Purkinje cell (primary cell): Measurements from ENCODE around the gene ATP8B3. TPM values are rescaled to one million over a fixed set of nuclear protein-coding genes. Genes with fewer than 3 reads are reported as not detected.

Source experiments
- polyA plus RNA-seq: library from polyadenylated mRNA; unstranded; fragments of >200 nt; fragmentation: Nextera tagmentation; gene quantifications from 2 replicates; pipeline ENCODE4 v1.2.1, GENCODE V29; 2014

Gene ATP8B3, protein sequence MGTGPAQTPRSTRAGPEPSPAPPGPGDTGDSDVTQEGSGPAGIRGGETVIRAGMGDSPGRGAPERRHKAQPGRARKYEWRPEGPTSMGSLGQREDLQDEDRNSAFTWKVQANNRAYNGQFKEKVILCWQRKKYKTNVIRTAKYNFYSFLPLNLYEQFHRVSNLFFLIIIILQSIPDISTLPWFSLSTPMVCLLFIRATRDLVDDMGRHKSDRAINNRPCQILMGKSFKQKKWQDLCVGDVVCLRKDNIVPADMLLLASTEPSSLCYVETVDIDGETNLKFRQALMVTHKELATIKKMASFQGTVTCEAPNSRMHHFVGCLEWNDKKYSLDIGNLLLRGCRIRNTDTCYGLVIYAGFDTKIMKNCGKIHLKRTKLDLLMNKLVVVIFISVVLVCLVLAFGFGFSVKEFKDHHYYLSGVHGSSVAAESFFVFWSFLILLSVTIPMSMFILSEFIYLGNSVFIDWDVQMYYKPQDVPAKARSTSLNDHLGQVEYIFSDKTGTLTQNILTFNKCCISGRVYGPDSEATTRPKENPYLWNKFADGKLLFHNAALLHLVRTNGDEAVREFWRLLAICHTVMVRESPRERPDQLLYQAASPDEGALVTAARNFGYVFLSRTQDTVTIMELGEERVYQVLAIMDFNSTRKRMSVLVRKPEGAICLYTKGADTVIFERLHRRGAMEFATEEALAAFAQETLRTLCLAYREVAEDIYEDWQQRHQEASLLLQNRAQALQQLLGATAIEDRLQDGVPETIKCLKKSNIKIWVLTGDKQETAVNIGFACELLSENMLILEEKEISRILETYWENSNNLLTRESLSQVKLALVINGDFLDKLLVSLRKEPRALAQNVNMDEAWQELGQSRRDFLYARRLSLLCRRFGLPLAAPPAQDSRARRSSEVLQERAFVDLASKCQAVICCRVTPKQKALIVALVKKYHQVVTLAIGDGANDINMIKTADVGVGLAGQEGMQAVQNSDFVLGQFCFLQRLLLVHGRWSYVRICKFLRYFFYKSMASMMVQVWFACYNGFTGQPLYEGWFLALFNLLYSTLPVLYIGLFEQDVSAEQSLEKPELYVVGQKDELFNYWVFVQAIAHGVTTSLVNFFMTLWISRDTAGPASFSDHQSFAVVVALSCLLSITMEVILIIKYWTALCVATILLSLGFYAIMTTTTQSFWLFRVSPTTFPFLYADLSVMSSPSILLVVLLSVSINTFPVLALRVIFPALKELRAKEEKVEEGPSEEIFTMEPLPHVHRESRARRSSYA (N-terminal part only)
- not detected in 2 replicates for polyA plus RNA-seq

DNA sequence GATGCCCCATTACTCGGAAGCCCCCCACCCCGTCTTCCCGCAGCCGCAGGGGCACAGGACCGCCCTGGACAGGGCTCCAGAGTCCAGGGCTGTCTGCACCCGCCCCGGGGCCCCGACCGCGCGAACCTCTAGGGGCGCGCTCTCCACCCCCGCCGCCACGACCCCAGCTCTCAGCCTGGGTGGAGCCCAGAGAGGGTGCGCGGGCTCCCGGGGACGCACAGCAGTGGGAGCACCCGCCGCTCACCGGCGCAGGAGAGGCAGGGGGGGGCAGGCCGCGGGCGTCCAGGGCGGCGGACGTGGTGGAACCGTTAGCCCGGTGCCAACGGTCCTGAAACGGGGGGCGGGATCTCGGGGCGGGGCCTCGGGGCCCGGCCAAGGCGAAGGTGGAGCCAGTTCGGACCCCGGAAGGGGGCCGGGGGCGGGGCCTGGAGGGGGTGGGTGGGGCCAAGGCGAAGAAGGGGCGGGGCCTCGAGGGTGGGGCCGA lies at the start of gene ATP8B3:
ATP8B3 (minus strand) TSS at position 335 of the 484 bp plus-strand sequence. CDS start 540 bp downstream, outside the sequence.

GRCh38 chr19:1848399-1849131 lies 36.5 kb upstream of the ATP8B3 start, which contains the start of gene REXO1:
REXO1 (minus strand) TSS chr19:1848483; CDS start chr19:1848358, 125 bp downstream.

DNA sequence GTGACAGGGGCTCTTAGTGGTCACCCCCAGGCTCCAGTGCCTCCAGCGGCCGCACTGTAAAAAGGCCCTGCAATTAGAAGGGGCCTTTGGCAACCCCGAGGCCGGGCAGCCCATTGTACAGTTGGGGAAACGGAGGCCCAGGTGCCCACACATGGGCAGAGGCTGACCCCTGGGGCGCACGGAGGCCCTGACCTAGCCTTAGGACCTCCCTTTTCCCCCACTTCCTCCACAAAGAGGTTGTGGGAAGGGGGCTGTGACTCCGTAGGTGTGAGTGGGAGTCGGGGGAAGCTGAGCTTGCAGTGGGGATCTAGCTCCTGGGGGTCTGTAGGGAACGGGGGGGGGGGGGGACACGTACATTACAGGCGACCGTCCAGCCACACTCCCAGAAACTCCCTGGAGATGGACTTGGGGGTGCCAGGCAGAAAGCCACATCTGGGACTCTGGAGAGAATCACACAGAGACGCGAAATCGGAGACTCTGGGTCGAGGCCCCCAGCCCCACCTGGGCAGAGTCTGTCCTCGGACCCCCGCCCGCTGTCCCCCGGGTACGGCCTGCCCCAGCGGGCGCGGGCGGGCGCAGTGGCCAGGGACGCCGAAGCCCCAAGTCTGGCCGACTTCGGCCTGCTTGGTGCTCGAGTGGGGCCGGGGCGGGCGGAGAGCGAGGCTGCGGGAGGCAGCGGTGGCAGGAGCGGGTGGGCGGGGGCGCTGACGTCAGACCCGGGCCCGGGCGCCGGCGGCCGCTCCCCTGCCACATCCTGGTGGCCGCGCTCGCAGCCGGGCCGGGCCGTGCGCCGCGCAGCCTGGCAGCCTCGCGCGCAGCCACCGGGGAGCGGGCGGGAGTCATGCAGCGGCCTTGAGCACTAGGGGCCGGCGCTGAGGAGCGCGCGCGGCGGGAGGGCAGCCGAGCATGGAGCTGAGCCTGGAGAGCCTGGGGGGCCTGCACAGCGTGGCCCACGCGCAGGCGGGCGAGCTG lies 59.0 kb downstream of the ATP8B3 start, which contains the start of gene ONECUT3:
ONECUT3 (plus strand) TSS at position 750 of the 972 bp plus-strand sequence; CDS start at position 907, 157 bp downstream.

Other genes with a start within 250 kb of the ATP8B3 start
- 1.6 and 2.2 TPM in 2 replicates for gene MEX3D, start 244.0 kb downstream of the ATP8B3 start, polyA plus RNA-seq
- gene MBD3, start 219.4 kb downstream of the ATP8B3 start, polyA plus RNA-seq, result 0.87 and 1.4 TPM in 2 replicates
- 639 and 706 TPM in 2 replicates for gene UQCR11, start 206.8 kb downstream of the ATP8B3 start, polyA plus RNA-seq
- gene TCF3, start 159.7 kb downstream of the ATP8B3 start, polyA plus RNA-seq, result 0.24 and 0.73 TPM in 2 replicates
- not detected in 2 replicates for gene ONECUT3, start 58.8 kb downstream of the ATP8B3 start, polyA plus RNA-seq
- not detected in 2 replicates for gene REXO1, start 36.2 kb upstream of the ATP8B3 start, polyA plus RNA-seq
- gene KLF16, start 51.3 kb upstream of the ATP8B3 start, polyA plus RNA-seq, result 0.14 and 0.15 TPM in 2 replicates
- gene ABHD17A, start 73.2 kb upstream of the ATP8B3 start, polyA plus RNA-seq, result 0.53 TPM in 1 of 2 replicates, not detected in the other
- gene ADAT3, start 93.1 kb upstream of the ATP8B3 start, polyA plus RNA-seq, result not detected in 2 replicates
- 2.4 and 2.7 TPM in 2 replicates for gene SCAMP4, start 93.1 kb upstream of the ATP8B3 start, polyA plus RNA-seq
- gene CSNK1G2, start 128.9 kb upstream of the ATP8B3 start, polyA plus RNA-seq, result 0.40 and 0.52 TPM in 2 replicates
- 0.18 and 0.24 TPM in 2 replicates for gene BTBD2, start 203.4 kb upstream of the ATP8B3 start, polyA plus RNA-seq
- 7.4 and 8.7 TPM in 2 replicates for gene MKNK2, start 239.0 kb upstream of the ATP8B3 start, polyA plus RNA-seq